GM19397 (cell line): Measurements from ENCODE around the gene SETD4.

Source experiments
- ATAC-seq: cut with Tn5 transposase; IDR thresholded peaks from one replicate; pipeline ENCODE4 v1.9.1; 2021; ENCODE audit warnings: mild to moderate bottlenecking, moderate library complexity; ENCODE audit not compliant: unreplicated experiment

SETD4 gene

DNA sequence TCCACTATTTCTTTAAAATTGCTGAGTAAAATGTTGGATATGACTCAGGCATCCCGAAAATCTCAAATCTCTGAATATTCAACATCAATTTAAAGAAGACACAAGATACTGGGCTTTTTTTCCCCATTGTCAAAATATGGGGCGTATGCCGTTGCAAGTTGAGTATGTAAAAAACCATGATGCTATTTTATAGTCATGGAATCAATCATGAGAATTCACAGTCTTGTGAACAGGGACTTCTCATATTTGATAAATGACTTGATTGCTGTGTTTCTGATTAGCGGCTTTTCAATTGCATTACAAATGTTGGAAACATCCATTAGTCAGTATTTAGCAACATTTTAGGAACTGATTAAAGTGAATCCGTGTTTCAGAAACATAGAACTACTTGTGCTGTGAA is 45.3 kb downstream of the SETD4 start:
- no peak for ATAC-seq

DNA sequence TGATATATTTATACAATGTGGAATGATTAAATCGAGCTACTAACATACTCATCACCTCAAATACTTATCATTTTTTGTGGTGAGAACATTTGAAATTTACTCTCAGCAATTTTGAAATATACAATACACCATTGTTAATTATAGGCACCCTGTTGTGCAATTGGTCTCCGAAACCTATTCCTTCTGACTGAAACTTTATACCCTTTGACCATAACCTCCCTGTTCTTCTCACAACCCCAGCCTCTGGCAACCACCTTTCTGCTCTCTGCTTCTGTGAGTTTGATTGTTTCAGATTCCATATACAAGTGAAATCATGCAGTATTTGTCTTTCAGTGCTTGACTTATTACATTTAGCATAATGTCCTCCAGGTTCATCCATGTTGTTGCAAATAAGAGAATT is 49.5 kb downstream of the SETD4 start:
- no peak for ATAC-seq

DNA sequence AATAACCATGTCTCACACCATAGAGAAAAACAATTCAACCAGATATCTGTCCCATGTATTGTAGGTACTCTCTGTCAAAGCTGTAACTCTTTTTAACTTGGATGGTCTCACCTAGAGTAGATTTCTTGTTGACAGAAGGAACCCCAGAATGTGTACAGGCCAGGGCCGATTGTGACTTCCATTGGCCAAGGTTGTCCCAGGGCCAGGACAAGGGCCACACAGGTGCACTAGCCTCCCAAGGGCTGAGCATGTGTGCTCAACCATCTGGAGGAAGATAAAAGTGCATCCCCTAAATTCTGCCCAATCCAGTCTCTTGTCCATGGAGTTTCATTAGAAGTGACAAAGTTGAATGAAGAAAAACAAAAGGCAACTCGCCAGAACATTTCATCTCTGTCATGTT is 51.8 kb downstream of the SETD4 start:
- no peak for ATAC-seq

DNA sequence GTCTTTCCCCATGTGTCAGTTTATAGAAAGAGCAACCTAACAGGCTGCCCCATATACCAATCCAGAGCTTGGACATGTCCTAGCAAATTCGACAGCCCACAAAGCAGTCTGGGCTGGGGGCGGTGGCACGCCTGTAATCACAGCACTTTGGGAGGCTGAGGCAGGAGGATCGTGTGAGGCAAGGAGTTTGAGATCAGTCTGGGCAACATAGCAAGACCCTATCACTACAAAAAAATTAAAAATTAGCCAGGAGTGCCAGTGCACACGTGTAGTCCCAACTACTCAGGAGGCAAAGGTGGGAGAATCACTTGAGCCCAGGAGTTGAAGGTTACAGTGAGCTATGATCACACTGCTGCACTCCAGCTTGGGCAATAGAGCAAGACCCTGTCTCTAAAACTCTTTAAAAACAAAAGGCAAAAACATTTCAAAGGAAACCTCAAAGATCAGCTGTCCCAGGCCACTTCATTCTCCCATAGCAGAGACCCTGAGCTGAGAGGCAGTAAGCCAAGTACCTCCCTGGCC is 54.4 kb downstream of the SETD4 start:
- ATAC-seq = no peak

DNA sequence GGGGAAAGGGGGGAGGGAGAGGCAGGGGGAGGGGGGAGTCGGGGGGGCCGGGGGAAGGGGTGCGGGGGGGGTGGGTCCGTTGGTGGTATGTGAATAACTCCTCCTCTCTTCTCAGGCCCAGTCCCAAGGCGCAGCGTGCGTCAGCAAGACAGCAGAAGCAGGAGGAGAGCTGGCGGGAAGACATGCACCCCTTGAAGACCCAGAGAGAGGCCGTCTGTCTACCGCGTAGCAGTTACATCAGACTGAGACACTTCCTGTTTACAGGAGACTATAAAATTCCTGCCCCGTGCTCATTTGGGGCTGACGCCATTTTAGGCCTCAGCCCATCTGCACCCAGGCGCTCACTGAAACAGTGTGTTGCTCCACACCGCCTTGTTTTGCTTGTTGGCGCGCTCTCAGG is 55.3 kb downstream of the SETD4 start:
- no peak for ATAC-seq

DNA sequence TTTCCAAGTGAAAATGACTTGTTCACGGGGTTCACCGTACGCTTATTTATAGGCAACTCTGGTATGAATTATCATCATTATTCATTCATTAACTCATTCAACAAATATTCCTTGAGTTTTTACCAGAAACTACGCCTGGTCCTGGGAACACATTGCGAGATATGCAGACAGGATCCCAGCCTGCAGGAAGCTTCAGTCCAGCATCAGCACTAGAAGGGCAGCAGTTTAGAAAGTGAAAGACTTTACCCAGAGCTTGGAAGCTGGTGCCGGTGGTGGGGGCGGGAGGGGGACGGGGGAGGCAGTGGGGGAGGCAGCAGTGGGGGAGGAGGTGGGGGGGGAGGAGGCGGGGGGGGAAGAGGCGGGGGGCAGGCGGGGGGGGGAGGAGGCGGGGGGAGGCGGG is 55.9 kb downstream of the SETD4 start:
- ATAC-seq = no peak

DNA sequence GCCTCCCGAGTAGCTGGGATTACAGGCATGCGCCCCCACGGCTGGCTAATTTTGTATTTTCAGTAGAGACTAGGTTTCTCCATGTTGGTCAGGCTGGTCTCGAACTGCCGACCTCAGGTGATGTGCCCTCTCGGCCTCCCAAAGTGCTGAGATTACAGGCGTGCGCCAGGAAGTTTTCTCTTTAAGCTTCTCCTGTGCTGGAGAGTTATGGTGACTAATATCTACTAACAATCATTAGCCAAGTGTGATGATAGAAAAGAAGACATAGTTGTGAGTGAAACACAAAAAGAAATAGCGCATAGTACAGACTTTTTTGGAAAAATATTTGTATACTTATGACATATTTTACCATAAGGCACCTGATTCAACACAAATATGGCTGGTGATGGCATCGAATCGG is 56.5 kb downstream of the SETD4 start:
- ATAC-seq = no peak

DNA sequence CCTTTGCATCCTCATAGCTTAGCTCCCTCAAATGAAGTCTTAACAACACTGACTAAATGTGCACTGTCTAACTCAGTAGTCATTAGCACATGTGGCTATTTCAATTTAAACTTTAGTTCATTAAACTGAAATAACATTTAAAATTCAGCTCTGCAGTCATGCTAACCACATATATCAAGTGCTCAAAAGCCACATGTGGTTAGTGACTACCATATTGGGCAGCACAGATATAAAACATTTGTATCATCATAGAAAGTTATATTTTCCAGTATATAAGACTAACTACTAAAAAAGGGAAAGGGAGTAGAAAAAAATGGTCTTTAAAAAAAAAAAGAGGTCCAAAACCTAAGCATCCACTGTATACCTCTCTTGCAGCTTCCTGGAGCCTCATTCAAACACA is 64.1 kb downstream of the SETD4 start:
- ATAC-seq = no peak

DNA sequence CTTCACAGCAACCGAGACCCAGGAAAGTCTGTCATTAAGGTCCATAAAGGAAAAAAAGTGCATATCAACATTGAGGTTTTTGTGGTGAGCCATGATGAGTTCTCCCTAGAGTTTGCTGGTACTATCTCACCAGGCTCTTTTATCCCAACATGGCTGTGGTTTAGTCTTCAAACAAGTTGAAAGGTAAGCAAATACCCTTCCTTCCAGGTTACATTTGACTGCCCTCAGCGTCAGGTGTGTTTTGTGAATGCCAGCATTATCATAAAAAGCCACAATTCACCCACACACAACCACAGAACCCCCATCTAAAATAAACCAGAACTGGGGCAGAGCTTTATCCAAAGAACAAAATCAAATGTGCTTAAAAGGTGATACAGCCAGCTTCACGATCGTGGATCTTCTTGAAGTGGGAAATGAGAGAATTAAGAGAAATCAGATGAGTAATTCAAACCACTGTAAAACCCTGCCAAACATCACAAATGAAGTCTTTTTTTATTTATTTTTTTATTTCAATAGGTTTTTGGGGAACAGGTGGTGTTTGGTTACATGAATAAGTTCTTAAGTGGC is 64.7 kb downstream of the SETD4 start:
- ATAC-seq = no peak

DNA sequence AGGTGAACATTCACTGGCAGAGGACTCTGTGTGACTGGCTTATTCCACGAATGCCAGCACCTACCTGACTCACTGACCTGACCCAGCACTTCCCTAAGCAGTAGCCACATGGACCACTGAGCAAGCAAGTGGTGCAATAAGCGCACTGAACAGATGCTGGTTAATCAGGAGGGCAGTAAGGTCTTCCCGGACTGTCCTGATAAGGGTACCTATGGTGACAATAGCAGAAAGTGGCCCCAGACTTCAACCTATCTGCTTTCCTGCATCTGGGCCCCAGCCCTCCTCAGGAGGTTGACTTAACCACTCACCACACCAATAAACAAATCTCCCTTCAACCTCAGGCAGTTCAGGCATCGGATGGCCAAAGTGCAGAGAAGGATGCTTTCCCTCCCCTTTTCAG is 65.7 kb downstream of the SETD4 start:
- no peak for ATAC-seq

DNA sequence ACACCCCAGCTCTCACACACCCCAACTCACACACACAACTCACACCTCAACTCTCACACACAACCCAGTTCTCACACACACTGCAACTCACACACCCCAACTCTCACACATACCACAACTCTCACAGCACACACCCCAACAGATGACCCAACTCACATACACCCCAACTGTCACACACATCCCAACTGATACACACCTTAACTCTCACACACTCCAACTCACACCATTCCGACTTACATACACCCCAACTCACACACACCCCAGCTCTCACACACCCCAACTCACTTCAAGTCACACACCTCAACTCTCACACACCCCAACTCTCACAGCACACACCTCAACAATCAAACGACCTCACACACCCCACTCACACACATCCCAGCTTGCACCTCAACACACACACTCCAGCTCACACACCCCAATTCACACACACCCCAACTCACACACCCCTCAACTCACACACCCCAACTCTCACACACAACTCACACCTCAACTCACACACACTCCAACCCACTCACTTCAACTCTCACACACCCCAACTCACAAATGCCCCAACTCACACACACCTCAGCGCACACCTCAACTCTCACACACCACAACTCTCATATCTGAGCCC is 66.3 kb downstream of the SETD4 start:
- ATAC-seq = no peak

DNA sequence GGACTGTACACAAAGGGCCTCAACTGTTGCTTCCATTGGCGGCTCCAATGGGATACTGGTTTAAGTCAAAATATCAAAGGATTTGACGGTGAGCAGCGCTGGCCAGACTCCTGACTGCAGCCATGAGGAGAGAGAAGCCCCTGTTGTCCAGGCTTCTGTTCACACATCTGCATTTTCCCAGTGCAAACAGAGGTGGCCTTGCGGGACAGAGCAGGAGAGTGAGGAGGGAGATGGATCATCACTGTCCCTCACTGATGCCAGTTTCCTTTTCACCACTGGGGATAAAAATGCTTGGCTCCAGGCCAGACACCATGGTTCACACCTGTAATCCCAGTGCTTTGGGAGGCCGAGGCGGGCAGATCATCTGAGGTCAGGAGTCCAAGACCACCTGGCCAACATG is 69.2 kb downstream of the SETD4 start:
- no peak for ATAC-seq

DNA sequence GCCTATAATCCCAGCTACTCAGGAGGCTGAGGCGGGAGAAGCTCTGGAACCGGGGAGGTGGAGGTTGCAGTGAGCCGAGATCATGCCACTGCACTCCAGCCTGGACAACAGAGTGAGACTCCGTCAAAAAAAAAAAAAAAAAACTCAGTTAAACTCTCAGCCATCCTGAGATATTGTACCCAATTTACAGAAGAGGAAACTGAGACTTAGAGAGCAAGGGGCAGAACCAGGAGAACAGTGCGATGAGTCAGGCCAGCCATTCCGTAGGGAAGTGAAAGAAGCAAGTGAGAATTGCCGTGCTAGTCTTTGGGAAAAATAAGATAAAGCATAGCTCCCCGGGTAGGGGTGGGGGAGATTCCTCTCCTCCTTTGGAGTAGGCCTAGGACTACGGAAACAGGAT is 69.7 kb downstream of the SETD4 start:
- ATAC-seq = no peak

DNA sequence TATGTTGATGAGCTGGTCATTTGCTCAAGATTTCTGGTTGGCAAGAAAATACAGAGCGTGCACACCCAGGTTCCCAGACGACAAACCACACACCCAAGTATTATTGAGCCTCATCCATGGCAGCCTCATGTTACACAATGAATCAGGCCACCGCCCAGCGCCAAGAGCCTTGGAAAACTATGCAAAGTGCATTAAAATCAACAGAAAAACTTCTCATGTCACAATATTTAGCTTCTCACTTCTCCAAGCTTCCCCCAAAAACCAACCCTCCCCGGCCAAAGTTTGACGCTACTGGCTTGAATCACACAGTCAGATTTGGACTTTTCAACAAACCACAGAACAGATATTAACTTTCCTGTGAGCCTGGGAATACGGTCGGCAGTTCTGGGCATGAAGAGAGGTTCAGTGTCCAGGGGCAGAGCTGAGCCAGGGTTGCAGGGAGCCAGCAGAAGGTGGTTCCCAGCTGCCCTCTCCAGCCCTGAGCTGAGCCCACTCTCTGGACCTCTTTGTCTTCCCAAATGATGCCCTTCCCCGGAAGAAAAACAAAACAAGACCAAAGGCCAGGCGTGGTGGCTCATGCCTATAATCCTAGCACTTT is 71.1 kb downstream of the SETD4 start:
- no peak for ATAC-seq

DNA sequence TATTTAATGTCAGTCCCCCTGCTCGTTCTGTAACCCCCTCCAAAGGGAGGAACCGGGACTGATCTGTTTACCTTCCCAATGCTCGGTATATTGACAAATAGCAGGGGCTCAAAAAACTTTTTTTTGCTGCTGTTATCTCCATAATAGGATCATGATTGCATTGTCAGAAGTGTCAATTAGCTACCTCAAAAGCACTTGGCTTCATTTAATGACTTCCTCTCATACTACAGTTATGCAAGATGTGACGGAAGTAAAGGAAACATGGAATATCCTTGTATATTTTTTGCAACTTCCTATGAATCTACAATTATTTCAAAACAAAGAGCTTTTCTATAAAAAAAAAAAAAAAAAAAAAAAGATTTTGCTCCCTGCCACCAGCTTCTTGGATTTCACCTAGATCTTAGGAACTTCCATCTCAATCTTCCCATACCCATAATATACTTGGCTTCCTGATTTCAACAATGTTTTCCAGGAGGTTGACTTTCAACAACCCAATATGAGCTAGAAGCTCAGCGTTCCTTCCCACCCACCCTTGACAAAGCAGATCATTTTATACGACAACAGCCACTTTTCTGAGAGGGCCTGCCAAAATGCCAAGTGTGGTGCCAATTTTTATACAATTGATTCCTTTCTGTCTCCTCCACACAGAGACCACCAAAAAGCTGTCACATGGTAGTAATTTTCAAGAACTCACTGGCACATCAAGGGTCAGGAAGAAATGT is 71.7 kb downstream of the SETD4 start:
- no peak for ATAC-seq

DNA sequence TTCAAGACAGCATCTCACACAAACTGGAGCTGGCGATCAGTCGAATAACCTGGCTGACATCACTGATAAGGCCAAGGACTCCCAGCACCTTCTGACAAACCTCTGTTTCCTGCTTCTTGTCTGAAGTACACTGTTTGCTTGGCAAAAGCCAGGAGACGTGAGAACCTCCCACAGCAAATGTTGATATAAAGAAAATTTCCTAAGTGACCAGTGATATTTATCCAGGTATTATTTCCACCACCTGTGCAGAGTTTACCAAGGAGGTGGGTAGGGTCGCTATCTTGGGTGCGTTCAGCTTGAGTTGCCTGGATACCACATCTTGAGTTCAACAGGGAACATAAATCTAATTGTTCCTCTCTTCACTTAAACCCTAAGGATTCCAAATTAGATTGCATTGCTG is 72.9 kb downstream of the SETD4 start:
- ATAC-seq = no peak

DNA sequence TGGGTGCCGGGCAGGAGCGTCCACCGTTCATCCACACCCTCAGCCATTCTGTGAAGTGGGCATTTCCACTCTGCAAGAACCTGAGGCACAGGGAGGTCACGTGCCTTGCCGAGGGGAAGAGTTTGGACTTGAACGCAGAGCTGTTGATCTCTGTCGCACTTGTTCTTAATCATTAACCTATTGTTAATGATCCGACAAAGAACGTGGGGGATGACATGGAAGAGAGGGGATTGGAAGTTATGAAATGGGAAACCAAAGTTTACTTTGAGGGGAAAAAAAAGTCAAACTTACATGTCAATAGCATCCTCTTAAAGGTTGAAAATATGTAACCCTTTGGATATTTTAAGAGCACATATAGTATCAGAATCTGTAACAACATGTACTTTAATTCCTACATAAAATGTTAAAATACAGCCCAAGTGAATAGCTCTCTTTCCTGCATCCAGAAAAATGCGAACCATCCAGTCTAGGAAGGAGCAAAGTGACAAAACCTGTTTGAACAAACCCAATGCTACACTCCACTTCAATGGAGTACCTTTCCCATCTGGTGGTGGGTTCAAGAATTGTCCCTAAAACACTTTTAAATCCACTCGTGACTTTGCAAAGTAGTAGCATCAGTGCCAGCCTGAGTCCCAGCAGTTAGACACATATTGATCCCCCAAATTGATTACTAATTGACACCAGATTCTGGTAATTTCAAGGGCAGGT is 75.5 kb downstream of the SETD4 start:
- no peak for ATAC-seq
